ENCODE measurements around the gene WDFY3.

- no peak for TF ChIP-seq CTCF (IDR thresholded peaks at IDR 0.05)
- TF ChIP-seq EP300 (IDR thresholded peaks at IDR 0.05), result no peak
- TF ChIP-seq POLR2AphosphoS5 (IDR thresholded peaks at IDR 0.05), result no peak
- TF ChIP-seq POLR2A (IDR thresholded peaks at IDR 0.05), result no peak
Measured at GRCh38 chr4:84792366-84793301, 173.9 kb downstream of the WDFY3 start.

Measured in stomach (tissue), 4 donors.